ENCODE results near the gene CREB5. TPM values are rescaled to one million over a fixed set of nuclear protein-coding genes. Genes with fewer than 3 reads are reported as not detected.

The CREB5 gene
- total RNA-seq, 1 experiment from 2014 or later, result 0.49 TPM

- H3K36me3 ChIP-seq (ENCODE audit: control insufficient read depth in 1 of 2, insufficient read depth in 2 of 2, low read length in 2 of 2), result no peaks in the 10 kb centered on the region
- H3K9me3 ChIP-seq (ENCODE audit: control insufficient read depth in 1 of 2, insufficient read depth in 1 of 2, low read depth in 1 of 2, low read length in 2 of 2), result no peaks in the 10 kb centered on the region
- no peaks in the 10 kb centered on the region for H3K79me2 ChIP-seq (ENCODE audit: insufficient read depth, low read length)
- H3K4me2 ChIP-seq (ENCODE audit: low read length), result no peak overlapping the region
- no peak overlapping the region for H3K27ac ChIP-seq (ENCODE audit: low read depth, low read length)
- no peak for ATAC-seq
- H4K20me1 ChIP-seq (ENCODE audit: insufficient read depth), result no peaks in the 10 kb centered on the region
- BruUV-seq (replicated peaks), result no TSS peak
- CTCF ChIA-PET, result no interaction called here
- TF ChIP-seq ZBTB33 (IDR thresholded peaks at IDR 0.05; ENCODE audit: extremely low read depth, insufficient replicate concordance, low read length), result no peak
- no peak for TF ChIP-seq POLR2AphosphoS5 (IDR thresholded peaks at IDR 0.05; ENCODE audit: low read depth, low read length)
- TF ChIP-seq REST (IDR thresholded peaks at IDR 0.05; ENCODE audit: low read depth), result no peak
- no peak for TF ChIP-seq SRF (IDR thresholded peaks at IDR 0.05; ENCODE audit: low read depth)
- no peak for TF ChIP-seq EZH2phosphoT487 (IDR thresholded peaks at IDR 0.05; ENCODE audit: borderline replicate concordance)
- TF ChIP-seq CTCF (IDR thresholded peaks at IDR 0.05 in 2 of 3, conservative IDR thresholded peaks at IDR 0.05 in 1 of 3; ENCODE audit: borderline replicate concordance in 1 of 3, insufficient read depth in 1 of 3, low read depth in 2 of 3, low read length in 2 of 3), result no peak
- TF ChIP-seq CBX3 (IDR thresholded peaks at IDR 0.05; ENCODE audit: low read depth), result no peak
- no peak for TF ChIP-seq ATF3 (IDR thresholded peaks at IDR 0.05)
- no peak for TF ChIP-seq CEBPB (IDR thresholded peaks at IDR 0.05; ENCODE audit: low read depth)
- TF ChIP-seq ZNF274 (IDR thresholded peaks at IDR 0.05; ENCODE audit: low read depth, low read length), result no peak
- no peak for TF ChIP-seq EGR1 (IDR thresholded peaks at IDR 0.05; ENCODE audit: low read depth)
- TF ChIP-seq MAX (IDR thresholded peaks at IDR 0.05), result no peak
- no peak for TF ChIP-seq JUND (IDR thresholded peaks at IDR 0.05)
- TF ChIP-seq SIN3A (IDR thresholded peaks at IDR 0.05; ENCODE audit: low read depth), result no peak
- TF ChIP-seq RAD21 (IDR thresholded peaks at IDR 0.05; ENCODE audit: low read depth), result no peak
- TF ChIP-seq FOSL1 (IDR thresholded peaks at IDR 0.05; ENCODE audit: low read depth), result no peak
- no peak for TF ChIP-seq YY1 (IDR thresholded peaks at IDR 0.05; ENCODE audit: extremely low read depth, insufficient replicate concordance, low read depth, low read length)
- no peak for DNase-seq (ENCODE audit: low read depth, low spot score)
- H3K4me1 ChIP-seq (ENCODE audit: control insufficient read depth in 1 of 2, insufficient read depth in 2 of 2, low read length in 2 of 2), result no peaks in the 10 kb centered on the region
- RAD21 ChIA-PET (ENCODE audit: low non-redundant PET in 1 of 2, low total read pairs in 2 of 2, uncharacterized antibody in 2 of 2, unreplicated experiment in 2 of 2), result no interaction called here
- no peak overlapping the region for H3K9ac ChIP-seq (ENCODE audit: low read length)
- intact Hi-C loops (cut with micrococcal nuclease), result no loop called here
- POLR2A ChIA-PET, result no interaction called here
- no peak overlapping the region for H3K4me3 ChIP-seq (replicated peaks in 1 of 2; ENCODE audit: low read depth in 1 of 2, low read length in 2 of 2)
- H2AFZ ChIP-seq (ENCODE audit: low read depth, low read length, poor library complexity, severe bottlenecking), result no peak overlapping the region
- peaks cover 87% of the 10 kb centered on the region for H3K27me3 ChIP-seq (ENCODE audit: insufficient read depth, low read length)
- no peaks in the 10 kb centered on the region; the same call in 1 of the 2 replicates for H3K9me2 ChIP-seq (ENCODE audit: insufficient read depth)
Observed at GRCh38 chr7:28564755-28565374, 152.5 kb downstream of the CREB5 start.
